A549 (cell line): Measurements from ENCODE around the gene PPP2R5B.

ENCODE experiments used
- CEBPB ChIP-seq, 2 experiments: fragments of >200 bp in 1 of 2; sonication (Bioruptor Twin) in 1 of 2; formaldehyde crosslinking in 1 of 2; IDR thresholded peaks; 2 replicates each; pipeline ENCODE4 v1.6.1; 2012 to 2016
- CHD2 ChIP-seq: fragments of 150-350 bp; IDR thresholded peaks from 2 replicates; pipeline ENCODE4 v1.6.1; 2014; ENCODE audit warnings: low read length; ENCODE audit not compliant: partially characterized antibody
- HOXA7 ChIP-seq: fragments of 250-450 bp; sonication (Bioruptor Pico); IDR thresholded peaks from 2 replicates; pipeline ENCODE4 v1.5.0; 2020; ENCODE audit warnings: mild to moderate bottlenecking, moderate library complexity
- MYC ChIP-seq: IDR thresholded peaks from 2 replicates; pipeline ENCODE4 v1.6.1; 2012; ENCODE audit warnings: mild to moderate bottlenecking, inconsistent platforms, low read length, improper control_type of control experiment, borderline replicate concordance
- TF ChIP-seq, protein P1 (sequence below): fragments of >200 bp; sonication (Bioruptor Twin); formaldehyde crosslinking; IDR thresholded peaks from 3 replicates; pipeline ENCODE4 v1.5.1; 2016
- TF ChIP-seq, protein P2 (sequence below): fragments of 200-600 bp; sonication (generic); IDR thresholded peaks from 2 replicates; pipeline ENCODE4 v1.6.1; 2016; ENCODE audit warnings: antibody characterized with exemption, mild to moderate bottlenecking, moderate library complexity
- TF ChIP-seq, protein P3 (sequence below): fragments of >200 bp; sonication (Bioruptor Twin); formaldehyde crosslinking; IDR thresholded peaks from 3 replicates; pipeline ENCODE4 v1.6.1; 2016

DNA sequence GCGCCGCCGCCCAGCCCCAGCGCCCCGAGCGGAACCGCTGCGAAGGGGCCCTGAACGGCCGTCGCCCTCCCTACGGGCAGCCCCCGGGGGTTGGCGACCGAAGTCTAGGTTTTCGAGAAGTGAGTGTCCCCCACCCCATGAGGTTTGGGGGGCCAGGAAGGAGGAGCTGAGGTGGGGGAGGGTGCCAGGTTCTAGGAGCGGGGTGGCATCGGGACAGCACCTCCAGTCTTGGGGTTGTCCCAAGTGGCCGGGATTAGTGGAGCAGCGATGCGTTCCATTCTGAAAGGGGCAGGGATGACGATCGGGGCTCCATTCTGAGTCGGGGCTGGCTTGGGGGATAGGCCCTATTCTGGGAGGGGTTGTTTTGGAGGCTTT is 408 bp downstream of the PPP2R5B start:
- no peak for TF ChIP-seq CEBPB (IDR thresholded peaks at IDR 0.05)
- TF ChIP-seq, protein P1, sequence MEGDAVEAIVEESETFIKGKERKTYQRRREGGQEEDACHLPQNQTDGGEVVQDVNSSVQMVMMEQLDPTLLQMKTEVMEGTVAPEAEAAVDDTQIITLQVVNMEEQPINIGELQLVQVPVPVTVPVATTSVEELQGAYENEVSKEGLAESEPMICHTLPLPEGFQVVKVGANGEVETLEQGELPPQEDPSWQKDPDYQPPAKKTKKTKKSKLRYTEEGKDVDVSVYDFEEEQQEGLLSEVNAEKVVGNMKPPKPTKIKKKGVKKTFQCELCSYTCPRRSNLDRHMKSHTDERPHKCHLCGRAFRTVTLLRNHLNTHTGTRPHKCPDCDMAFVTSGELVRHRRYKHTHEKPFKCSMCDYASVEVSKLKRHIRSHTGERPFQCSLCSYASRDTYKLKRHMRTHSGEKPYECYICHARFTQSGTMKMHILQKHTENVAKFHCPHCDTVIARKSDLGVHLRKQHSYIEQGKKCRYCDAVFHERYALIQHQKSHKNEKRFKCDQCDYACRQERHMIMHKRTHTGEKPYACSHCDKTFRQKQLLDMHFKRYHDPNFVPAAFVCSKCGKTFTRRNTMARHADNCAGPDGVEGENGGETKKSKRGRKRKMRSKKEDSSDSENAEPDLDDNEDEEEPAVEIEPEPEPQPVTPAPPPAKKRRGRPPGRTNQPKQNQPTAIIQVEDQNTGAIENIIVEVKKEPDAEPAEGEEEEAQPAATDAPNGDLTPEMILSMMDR, result no peak
- TF ChIP-seq HOXA7 (CRISPR knock-in tag), result no peak
- TF ChIP-seq, protein P2, sequence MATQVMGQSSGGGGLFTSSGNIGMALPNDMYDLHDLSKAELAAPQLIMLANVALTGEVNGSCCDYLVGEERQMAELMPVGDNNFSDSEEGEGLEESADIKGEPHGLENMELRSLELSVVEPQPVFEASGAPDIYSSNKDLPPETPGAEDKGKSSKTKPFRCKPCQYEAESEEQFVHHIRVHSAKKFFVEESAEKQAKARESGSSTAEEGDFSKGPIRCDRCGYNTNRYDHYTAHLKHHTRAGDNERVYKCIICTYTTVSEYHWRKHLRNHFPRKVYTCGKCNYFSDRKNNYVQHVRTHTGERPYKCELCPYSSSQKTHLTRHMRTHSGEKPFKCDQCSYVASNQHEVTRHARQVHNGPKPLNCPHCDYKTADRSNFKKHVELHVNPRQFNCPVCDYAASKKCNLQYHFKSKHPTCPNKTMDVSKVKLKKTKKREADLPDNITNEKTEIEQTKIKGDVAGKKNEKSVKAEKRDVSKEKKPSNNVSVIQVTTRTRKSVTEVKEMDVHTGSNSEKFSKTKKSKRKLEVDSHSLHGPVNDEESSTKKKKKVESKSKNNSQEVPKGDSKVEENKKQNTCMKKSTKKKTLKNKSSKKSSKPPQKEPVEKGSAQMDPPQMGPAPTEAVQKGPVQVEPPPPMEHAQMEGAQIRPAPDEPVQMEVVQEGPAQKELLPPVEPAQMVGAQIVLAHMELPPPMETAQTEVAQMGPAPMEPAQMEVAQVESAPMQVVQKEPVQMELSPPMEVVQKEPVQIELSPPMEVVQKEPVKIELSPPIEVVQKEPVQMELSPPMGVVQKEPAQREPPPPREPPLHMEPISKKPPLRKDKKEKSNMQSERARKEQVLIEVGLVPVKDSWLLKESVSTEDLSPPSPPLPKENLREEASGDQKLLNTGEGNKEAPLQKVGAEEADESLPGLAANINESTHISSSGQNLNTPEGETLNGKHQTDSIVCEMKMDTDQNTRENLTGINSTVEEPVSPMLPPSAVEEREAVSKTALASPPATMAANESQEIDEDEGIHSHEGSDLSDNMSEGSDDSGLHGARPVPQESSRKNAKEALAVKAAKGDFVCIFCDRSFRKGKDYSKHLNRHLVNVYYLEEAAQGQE, result no peak
- TF ChIP-seq CHD2, result no peak
- TF ChIP-seq MYC, result no peak
- TF ChIP-seq, protein P3, sequence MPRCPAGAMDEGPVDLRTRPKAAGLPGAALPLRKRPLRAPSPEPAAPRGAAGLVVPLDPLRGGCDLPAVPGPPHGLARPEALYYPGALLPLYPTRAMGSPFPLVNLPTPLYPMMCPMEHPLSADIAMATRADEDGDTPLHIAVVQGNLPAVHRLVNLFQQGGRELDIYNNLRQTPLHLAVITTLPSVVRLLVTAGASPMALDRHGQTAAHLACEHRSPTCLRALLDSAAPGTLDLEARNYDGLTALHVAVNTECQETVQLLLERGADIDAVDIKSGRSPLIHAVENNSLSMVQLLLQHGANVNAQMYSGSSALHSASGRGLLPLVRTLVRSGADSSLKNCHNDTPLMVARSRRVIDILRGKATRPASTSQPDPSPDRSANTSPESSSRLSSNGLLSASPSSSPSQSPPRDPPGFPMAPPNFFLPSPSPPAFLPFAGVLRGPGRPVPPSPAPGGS, result no peak
